ENCODE measurements around the gene FAM83G. TPM values are rescaled to one million over a fixed set of nuclear protein-coding genes. Genes with fewer than 3 reads are reported as not detected.
A peak's percentile ranks its signal among the peaks of the same experiment; 100 is the strongest.

The FAM83G gene
- total RNA-seq, 1 donor from 2014 or later = 36.1 TPM

DNA sequence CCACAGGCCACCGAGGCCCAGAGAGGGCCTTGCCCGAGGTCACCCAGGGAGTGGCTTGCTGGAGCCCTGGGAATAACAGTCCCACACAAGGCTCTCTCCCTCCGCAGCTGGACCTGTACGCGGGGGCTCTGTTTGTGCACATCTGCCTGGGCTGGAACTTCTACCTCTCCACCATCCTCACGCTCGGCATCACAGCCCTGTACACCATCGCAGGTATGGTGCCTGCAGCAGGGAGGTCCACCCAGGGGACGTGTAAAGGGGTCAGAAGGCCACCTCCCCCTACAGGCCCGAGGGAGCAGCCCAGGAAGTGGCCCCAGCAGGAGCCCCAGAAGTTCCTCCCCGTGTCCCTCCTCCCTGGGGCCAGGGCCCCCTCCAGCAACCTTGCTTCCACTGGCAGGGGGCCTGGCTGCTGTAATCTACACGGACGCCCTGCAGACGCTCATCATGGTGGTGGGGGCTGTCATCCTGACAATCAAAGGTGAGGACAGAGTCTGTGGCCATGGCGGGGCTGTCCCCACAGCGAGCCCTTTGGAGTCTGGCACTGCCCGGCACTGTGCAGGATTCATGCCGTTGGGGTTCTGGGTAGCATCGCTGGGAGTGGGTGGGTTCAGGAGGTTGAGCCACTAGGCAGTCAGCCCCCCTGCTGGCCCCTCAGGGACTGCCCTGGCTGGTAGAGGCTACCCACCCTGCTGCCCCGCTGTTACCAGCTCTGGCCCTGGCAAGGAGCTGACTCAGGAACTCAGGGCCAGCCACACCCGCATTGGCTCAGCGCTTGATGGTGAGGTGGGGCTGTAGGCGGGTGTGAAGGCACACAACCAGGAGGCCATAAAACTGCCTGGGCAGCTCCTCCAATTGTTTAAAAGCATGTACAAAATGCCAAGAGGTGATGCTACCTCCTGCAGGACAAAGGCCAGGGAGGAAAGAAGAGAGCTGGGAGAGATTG lies 35.3 kb downstream of the FAM83G start:
- peaks cover 0 to 15% of the 10 kb centered on the region in 2 donors for H3K36me3 ChIP-seq
- peak overlapping the region; percentile 44 for H3K27ac ChIP-seq
- peaks cover 22% of the 10 kb centered on the region for H3K4me1 ChIP-seq
- H3K27me3 ChIP-seq = no peaks in the 10 kb centered on the region
- intact Hi-C loops (cut with DNase I) = no loop called here
- TF ChIP-seq POLR2AphosphoS5 (IDR thresholded peaks at IDR 0.05; ENCODE audit: insufficient read depth in 1 of 2, low read depth in 1 of 2) (peak in 1 of 2 donors; percentile 44), POLR2A (IDR thresholded peaks at IDR 0.05) (no peak)
- TF ChIP-seq, protein P1, sequence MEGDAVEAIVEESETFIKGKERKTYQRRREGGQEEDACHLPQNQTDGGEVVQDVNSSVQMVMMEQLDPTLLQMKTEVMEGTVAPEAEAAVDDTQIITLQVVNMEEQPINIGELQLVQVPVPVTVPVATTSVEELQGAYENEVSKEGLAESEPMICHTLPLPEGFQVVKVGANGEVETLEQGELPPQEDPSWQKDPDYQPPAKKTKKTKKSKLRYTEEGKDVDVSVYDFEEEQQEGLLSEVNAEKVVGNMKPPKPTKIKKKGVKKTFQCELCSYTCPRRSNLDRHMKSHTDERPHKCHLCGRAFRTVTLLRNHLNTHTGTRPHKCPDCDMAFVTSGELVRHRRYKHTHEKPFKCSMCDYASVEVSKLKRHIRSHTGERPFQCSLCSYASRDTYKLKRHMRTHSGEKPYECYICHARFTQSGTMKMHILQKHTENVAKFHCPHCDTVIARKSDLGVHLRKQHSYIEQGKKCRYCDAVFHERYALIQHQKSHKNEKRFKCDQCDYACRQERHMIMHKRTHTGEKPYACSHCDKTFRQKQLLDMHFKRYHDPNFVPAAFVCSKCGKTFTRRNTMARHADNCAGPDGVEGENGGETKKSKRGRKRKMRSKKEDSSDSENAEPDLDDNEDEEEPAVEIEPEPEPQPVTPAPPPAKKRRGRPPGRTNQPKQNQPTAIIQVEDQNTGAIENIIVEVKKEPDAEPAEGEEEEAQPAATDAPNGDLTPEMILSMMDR (IDR thresholded peaks at IDR 0.05) = no peak
- no peaks in the 10 kb centered on the region for H3K9me3 ChIP-seq
- DNase-seq (ENCODE audit: extremely low spot score in 2 of 2) = no peak
- H3K4me3 ChIP-seq = no peak overlapping the region

DNA sequence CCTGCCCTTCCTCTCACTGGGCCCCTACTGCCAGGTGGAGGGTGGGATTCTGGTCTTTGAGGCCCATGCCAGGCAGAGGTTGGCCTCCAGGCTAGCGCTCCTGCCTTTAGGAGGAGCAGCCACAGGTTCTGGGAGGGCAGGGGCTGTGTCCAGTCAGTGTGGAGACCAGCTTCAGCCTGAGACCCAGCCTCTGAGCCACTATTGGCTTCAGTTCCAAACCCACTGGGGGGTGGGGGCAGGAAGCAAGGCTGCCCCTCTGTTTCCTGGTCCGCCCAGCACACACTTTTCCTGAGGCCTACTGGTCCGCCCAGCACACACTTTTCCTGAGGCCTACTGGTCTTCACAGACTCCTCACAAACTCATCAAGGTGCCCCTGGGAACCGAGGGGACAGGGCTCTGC lies 36.2 kb downstream of the FAM83G start:
- Histone ChIP-seq H3K9me3 (no peaks in the 10 kb centered on the region), H3K27ac (peak overlapping the region; percentile 44), H3K27me3 (no peaks in the 10 kb centered on the region), H3K4me1 (peaks cover 22% of the 10 kb centered on the region), H3K36me3 (peaks cover 0 to 15% of the 10 kb centered on the region in 2 donors), H3K4me3 (no peak overlapping the region)
- TF ChIP-seq, protein P1 (IDR thresholded peaks at IDR 0.05) = no peak
- TF ChIP-seq POLR2AphosphoS5 (IDR thresholded peaks at IDR 0.05; ENCODE audit: insufficient read depth in 1 of 2, low read depth in 1 of 2) = no peak
- TF ChIP-seq POLR2A (IDR thresholded peaks at IDR 0.05) = no peak
- DNase-seq (ENCODE audit: extremely low spot score in 2 of 2) = no peak
- intact Hi-C loops (cut with DNase I) = no loop called here

DNA sequence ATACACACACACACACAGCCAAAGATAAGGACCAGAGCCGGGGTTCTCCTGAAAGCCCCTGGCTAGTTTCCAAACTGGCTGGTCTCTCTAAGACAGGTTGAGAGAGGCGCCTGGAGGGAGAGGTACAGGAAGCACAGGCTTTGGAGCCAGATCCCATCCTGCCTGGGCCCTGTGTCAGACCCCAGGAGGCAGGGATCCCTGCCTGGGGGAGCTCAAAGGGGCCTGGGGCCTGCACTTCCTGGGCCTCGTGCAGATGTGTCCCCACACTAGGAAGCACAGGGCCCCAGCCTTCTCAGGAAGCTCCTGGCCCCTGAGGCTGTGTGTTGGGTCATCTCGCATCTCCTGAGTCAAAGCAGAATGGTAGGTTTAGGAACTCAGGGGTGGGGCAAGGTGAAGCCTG lies 36.6 kb downstream of the FAM83G start:
- Histone ChIP-seq H3K27ac (peak overlapping the region; percentile 44), H3K4me3 (no peak overlapping the region), H3K36me3 (peaks cover 0 to 15% of the 10 kb centered on the region in 2 donors), H3K4me1 (peaks cover 22% of the 10 kb centered on the region), H3K9me3 (no peaks in the 10 kb centered on the region), H3K27me3 (no peaks in the 10 kb centered on the region)
- no peak for DNase-seq (ENCODE audit: extremely low spot score in 2 of 2)
- no peak for TF ChIP-seq POLR2AphosphoS5 (IDR thresholded peaks at IDR 0.05; ENCODE audit: insufficient read depth in 1 of 2, low read depth in 1 of 2)
- intact Hi-C loops (cut with DNase I) = no loop called here

DNA sequence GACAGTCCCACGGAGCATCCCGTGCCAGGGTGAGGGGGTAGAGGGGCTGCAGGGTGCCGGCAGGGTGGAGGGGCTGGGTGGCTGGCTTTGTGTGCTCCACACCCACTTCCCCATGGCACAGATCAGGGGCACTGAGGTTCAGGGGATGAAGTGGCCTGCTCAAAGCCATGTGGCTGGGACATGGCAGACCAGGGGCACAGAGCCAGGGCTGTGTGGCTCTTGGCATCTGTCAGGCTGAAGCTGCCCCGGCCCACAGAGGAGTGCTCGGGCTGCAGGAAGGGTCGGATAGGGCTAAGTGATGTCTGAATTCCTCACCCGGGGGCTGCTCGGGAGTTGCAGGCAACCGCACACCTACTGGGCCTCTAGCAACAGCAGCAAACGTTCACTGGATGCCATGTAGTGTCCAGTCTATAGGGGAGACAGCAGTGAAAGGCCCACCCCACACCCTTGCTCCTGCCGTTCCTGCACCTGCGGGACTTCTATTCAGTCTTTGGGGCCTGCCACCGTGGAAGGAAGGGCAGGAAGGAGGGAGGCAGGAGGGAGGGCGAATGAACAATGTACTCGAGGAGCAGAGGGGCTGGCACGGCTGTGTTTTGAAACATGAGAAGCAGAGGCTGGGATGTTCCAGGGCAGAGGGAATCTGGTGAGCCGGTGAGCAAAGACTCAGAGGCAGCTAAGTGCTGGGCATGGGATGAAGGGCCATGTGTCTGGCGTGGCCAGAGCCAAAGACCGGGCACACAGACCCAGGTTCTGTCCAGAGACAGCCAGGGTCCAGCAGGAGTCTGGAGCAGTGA lies 37.5 kb downstream of the FAM83G start:
- Histone ChIP-seq H3K27me3 (no peaks in the 10 kb centered on the region), H3K36me3 (peaks cover 0 to 15% of the 10 kb centered on the region in 2 donors), H3K27ac (no peak overlapping the region), H3K4me3 (no peak overlapping the region), H3K4me1 (peaks cover 22% of the 10 kb centered on the region), H3K9me3 (no peaks in the 10 kb centered on the region)
- intact Hi-C loops (cut with DNase I) = no loop called here
- DNase-seq (ENCODE audit: extremely low spot score in 2 of 2) = no peak
- TF ChIP-seq, protein P1 (IDR thresholded peaks at IDR 0.05) = no peak
- no peak for TF ChIP-seq POLR2AphosphoS5 (IDR thresholded peaks at IDR 0.05; ENCODE audit: insufficient read depth in 1 of 2, low read depth in 1 of 2)

DNA sequence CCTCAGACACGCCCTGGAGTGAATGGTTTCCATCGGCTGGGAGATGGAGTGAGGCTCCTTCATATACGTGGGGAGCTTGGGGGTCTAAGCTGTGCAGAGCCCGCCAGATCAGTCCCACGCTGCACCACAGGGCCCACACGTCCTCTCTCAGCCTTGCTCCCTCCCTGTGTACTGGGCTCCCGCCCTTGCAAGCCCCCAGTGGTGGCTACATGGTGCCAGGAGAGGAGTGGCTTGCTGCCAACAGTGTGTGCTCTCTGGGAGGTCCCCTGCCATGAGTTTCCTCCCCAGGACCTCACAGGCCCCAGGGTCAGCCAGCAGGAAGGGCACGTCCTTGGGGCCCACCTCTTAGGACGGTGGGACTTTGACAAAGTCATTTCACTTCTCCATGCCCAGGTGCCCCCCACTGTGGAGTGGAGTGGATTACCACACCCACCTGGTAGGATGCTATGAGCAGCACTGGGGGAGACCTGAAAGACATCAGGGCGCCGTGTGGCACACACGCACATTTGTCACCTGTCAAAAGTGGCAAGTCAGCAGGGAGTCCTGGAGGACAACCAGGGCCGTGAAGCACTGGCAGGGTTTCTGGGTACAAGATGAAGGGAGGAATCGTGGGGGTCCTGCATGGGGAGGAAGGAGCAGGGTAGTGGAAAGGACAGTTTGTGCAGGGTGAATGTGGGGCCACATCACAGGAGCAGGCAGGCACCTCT lies 38.9 kb downstream of the FAM83G start:
- H3K27me3 ChIP-seq = no peaks in the 10 kb centered on the region
- peaks cover 22% of the 10 kb centered on the region for H3K4me1 ChIP-seq
- intact Hi-C loops (cut with DNase I) = no loop called here

More for the DNA sequence above, 38.9 kb downstream of the FAM83G start:
- TF ChIP-seq, protein P1 (IDR thresholded peaks at IDR 0.05) = no peak
- no peak for TF ChIP-seq POLR2AphosphoS5 (IDR thresholded peaks at IDR 0.05; ENCODE audit: insufficient read depth in 1 of 2, low read depth in 1 of 2)
- no peak for TF ChIP-seq POLR2A (IDR thresholded peaks at IDR 0.05)
- H3K27ac ChIP-seq = no peak overlapping the region
- no peak for DNase-seq (ENCODE audit: extremely low spot score in 2 of 2)
- no peak overlapping the region for H3K4me3 ChIP-seq
- peaks cover 0 to 5% of the 10 kb centered on the region in 2 donors for H3K36me3 ChIP-seq
- H3K9me3 ChIP-seq = no peaks in the 10 kb centered on the region
